Forelimb muscle (tissue), 1 donor: ENCODE results near the gene CKB. TPM values are rescaled to one million over a fixed set of nuclear protein-coding genes. Genes with fewer than 3 reads are reported as not detected.
"Not testable (repeated sequence)": the region's sequence is repeated elsewhere in the genome, so short reads cannot be mapped to it uniquely, and the experiment has no call there.

Experiments
- DNase-seq: peaks from one replicate; pipeline ENCODE4 v3.0.0-alpha.2; 2013; ENCODE audit warnings: low read depth
- polyA plus RNA-seq: library from polyadenylated mRNA; unstranded; fragments of 120-200 nt; gene quantifications from one replicate; pipeline ENCODE4 v1.2.1, GENCODE V29; 2013; ENCODE audit not compliant: insufficient read length

CKB gene
- polyA plus RNA-seq, 1 donor, result 294 TPM

- DNase-seq, result no peak
These were observed 3.8 kb upstream of the CKB start for GRCh38 chr14:103526247-103526913.

- DNase-seq, result not testable (repeated sequence)
These were observed 3.0 kb upstream of the CKB start for GRCh38 chr14:103525430-103526246.

- no peak for DNase-seq
These were observed 1.6 kb upstream of the CKB start for GRCh38 chr14:103524002-103524935.

- DNase-seq, result no peak
These were observed 935 bp upstream of the CKB start for GRCh38 chr14:103523575-103523954.

GRCh38 chr14:103521951-103522563, 573 bp downstream of the CKB start:
- no peak for DNase-seq

GRCh38 chr14:103521438-103521950, 1.1 kb downstream of the CKB start:
- DNase-seq, result no peak

- DNase-seq, result no peak
These were observed 1.8 kb downstream of the CKB start for GRCh38 chr14:103520657-103521437.

- no peak for DNase-seq
These were observed 2.4 kb downstream of the CKB start for GRCh38 chr14:103520269-103520656.

GRCh38 chr14:103519837-103520212, 2.8 kb downstream of the CKB start:
- DNase-seq, result no peak

GRCh38 chr14:103519043-103519836, 3.4 kb downstream of the CKB start:
- DNase-seq, result no peak

GRCh38 chr14:103518422-103519042, 4.1 kb downstream of the CKB start:
- no peak for DNase-seq

GRCh38 chr14:103517721-103518421, 4.8 kb downstream of the CKB start:
- DNase-seq, result no peak

GRCh38 chr14:103517174-103517566, 5.5 kb downstream of the CKB start:
- no peak for DNase-seq

- DNase-seq, result no peak
These were observed 6.0 kb downstream of the CKB start for GRCh38 chr14:103516426-103517173.

GRCh38 chr14:103514596-103515421, 7.8 kb downstream of the CKB start:
- DNase-seq, result no peak

- no peak for DNase-seq
These were observed 9.7 kb downstream of the CKB start for GRCh38 chr14:103512701-103513611.
